ENCODE measurements around the gene MAP3K5. TPM values are rescaled to one million over a fixed set of nuclear protein-coding genes. Genes with fewer than 3 reads are reported as not detected.

Gene MAP3K5
- total and polyA plus RNA-seq, 2 of the 8 experiments (the other 6 are each of a cell fraction or from before 2014, with no cell fraction given), result 0.63 to 2.6 TPM

- Histone ChIP-seq H2BK20ac (ENCODE audit: low read length) (no peak overlapping the region), H3K9ac (replicated peaks in 1 of 4; ENCODE audit: extremely low read depth in 1 of 4, low read depth in 3 of 4, low read length in 3 of 4) (no peak overlapping the region), H3K23me2 (ENCODE audit: low read depth, low read length) (no peaks in the 10 kb centered on the region), H3K23ac (ENCODE audit: insufficient read length) (no peak overlapping the region), H3K18ac (ENCODE audit: extremely low read depth, low read length) (no peak overlapping the region), H4K8ac (ENCODE audit: extremely low read depth, insufficient read depth, low read length) (no peak overlapping the region), H3K56ac (replicated peaks; ENCODE audit: insufficient read length, low read depth, low read length) (no peak overlapping the region), H4K20me1 (replicated peaks in 1 of 2; ENCODE audit: control insufficient read depth in 1 of 2, insufficient read depth in 2 of 2, low read length in 2 of 2) (no peaks in the 10 kb centered on the region), H3K79me2 (ENCODE audit: control insufficient read depth in 1 of 2, insufficient read depth in 2 of 2, low read length in 2 of 2) (no peaks in the 10 kb centered on the region), H3K27ac (ENCODE audit: low read depth, low read length) (no peak overlapping the region), H2AFZ (ENCODE audit: low read length) (no peak overlapping the region), H3K4me2 (ENCODE audit: insufficient read depth in 1 of 2, low read depth in 2 of 2, low read length in 2 of 2) (no peak overlapping the region), H2BK12ac (ENCODE audit: low read depth, low read length) (no peak overlapping the region), H3K4ac (replicated peaks; ENCODE audit: insufficient read length, low read depth, low read length) (no peak overlapping the region), H3K36me3 (ENCODE audit: control insufficient read depth in 2 of 4, insufficient read depth in 4 of 4, low read length in 3 of 4) (no peaks in the 10 kb centered on the region), H3K79me1 (ENCODE audit: low read depth, low read length) (no peaks in the 10 kb centered on the region), H3K14ac (ENCODE audit: insufficient read length) (no peak overlapping the region), H3K4me1 (replicated peaks in 1 of 4; ENCODE audit: control insufficient read depth in 3 of 4, insufficient read depth in 4 of 4, low read length in 3 of 4) (no peaks in the 10 kb centered on the region), H2BK120ac (replicated peaks; ENCODE audit: low read depth, low read length) (no peak overlapping the region), H2BK15ac (ENCODE audit: low read length) (no peak overlapping the region), H3K4me3 (ENCODE audit: extremely low read depth in 1 of 4, insufficient read depth in 2 of 4, low read depth in 3 of 4, low read length in 4 of 4) (no peak overlapping the region), H3K9me3 (ENCODE audit: insufficient read depth in 2 of 2, low read depth in 1 of 2, low read length in 1 of 2) (no peaks in the 10 kb centered on the region), H3K27me3 (replicated peaks in 1 of 4; ENCODE audit: control insufficient read depth in 3 of 4, extremely low read depth in 1 of 4, insufficient read depth in 3 of 4, low read length in 3 of 4) (peaks cover 0 to 1% (median 0%) of the 10 kb centered on the region in 4 experiments; a peak in 1 of 7 replicates), H4K91ac (replicated peaks; ENCODE audit: insufficient read length, low read length) (no peak overlapping the region), H2AK5ac (ENCODE audit: low read depth, low read length) (no peak overlapping the region), H2BK5ac (ENCODE audit: low read depth, low read length) (no peak overlapping the region), H4K5ac (ENCODE audit: insufficient read length, low read depth, low read length) (no peak overlapping the region)
- no peak for TF ChIP-seq JUND (IDR thresholded peaks at IDR 0.05; ENCODE audit: low read length)
- TF ChIP-seq ASH2L (IDR thresholded peaks at IDR 0.05; ENCODE audit: low read length), result no peak
- TF ChIP-seq RBBP5 (IDR thresholded peaks at IDR 0.05; ENCODE audit: borderline replicate concordance, low read depth, low read length), result no peak
- no peak for TF ChIP-seq ATF2 (IDR thresholded peaks at IDR 0.05; ENCODE audit: low read length)
- no peak for TF ChIP-seq RFX5 (IDR thresholded peaks at IDR 0.05; ENCODE audit: borderline replicate concordance, low read depth, low read length)
- TF ChIP-seq ZNF274 (IDR thresholded peaks at IDR 0.05; ENCODE audit: borderline replicate concordance, extremely low read depth, low read length), result no peak
- no peak for TF ChIP-seq POU5F1 (IDR thresholded peaks at IDR 0.05; ENCODE audit: low read depth, low read length)
- CTCF ChIA-PET (ENCODE audit: partially characterized antibody), result interaction anchor here (0.6 to 2.2 kb wide), 5 partner anchors 10 to 857 kb away, joined by 3 to 9 read pairs (median 6); partner anchors contain the start of gene MAP3K5
- DNase-seq (ENCODE audit: low read depth in 1 of 2, low spot score in 2 of 2) (no peak), FAIRE-seq (no peak)
- POLR2A ChIA-PET (ENCODE audit: partially characterized antibody), result no interaction called here
- 93% methylated on average over 5 of the region's 5 CpGs; no CpG with 5 or more reads in 1 of the 2 experiments for WGBS, 2 experiments (ENCODE audit: extremely low coverage in 1 of 2, insufficient coverage in 1 of 2, insufficient read length in 1 of 2, insufficient replicate concordance in 2 of 2, low coverage in 1 of 2, low lambda C conversion rate in 2 of 2, missing lambda C conversion rate in 1 of 2)
These were observed 62.4 kb downstream of the MAP3K5 start for GRCh38 chr6:136729832-136730231.

Data from H1 (cell line).